Endothelial cell of umbilical vein (primary cell): Measurements from ENCODE around the gene ZFAND2B. TPM values are rescaled to one million over a fixed set of nuclear protein-coding genes. Genes with fewer than 3 reads are reported as not detected.

ENCODE experiments used
- BruUV-seq: library from RNA; stranded (reverse); fragments of 400-500 nt; replicated peaks from 2 replicates; lab custom pipeline; 2021; lab: Mats Ljungman, UMichigan
- CTCF ChIA-PET: fragments of 300-600, 350-600 bp; sonication (Branson Sonifier 250); formaldehyde crosslinking; loops from one replicate; lab custom pipeline; 2021; ENCODE audit warnings: antibody characterized with exemption, inconsistent platforms; lab: Charles Lee
- POLR2A ChIA-PET: fragments of 300-600, 350-600 bp; sonication (Branson Sonifier 250); formaldehyde crosslinking; loops from one replicate; lab custom pipeline; 2021; ENCODE audit warnings: antibody characterized with exemption, inconsistent platforms; lab: Charles Lee
- DNase-seq: peaks from one replicate; pipeline ENCODE4 v3.0.0-alpha.2; 2011; ENCODE audit warnings: low read depth, low spot score
- FAIRE-seq: peaks from 2 replicates; lab custom pipeline; 2011; peaks lifted over from hg19 to GRCh38; lab: Jason Lieb, UNC
- H2AFZ ChIP-seq: 2 replicates; pipeline ENCODE4 v1.6.0; 2012; ENCODE audit warnings: low read depth, low read length, control low read depth, inconsistent platforms
- H3K27ac ChIP-seq: 2 replicates; pipeline ENCODE4 v1.5.1; 2011; ENCODE audit warnings: low read depth, mild to moderate bottlenecking, control low read depth, low read length, moderate library complexity; ENCODE audit not compliant: insufficient read depth
- H3K27me3 ChIP-seq, 2 experiments: 2 replicates each; pipeline versions ENCODE4 v1.6.0 to v1.6.1; 2011; ENCODE audit warnings: low read length in 2 of 2, mixed read lengths in 1 of 2; ENCODE audit not compliant: control insufficient read depth in 2 of 2, insufficient read depth in 2 of 2
- H3K36me3 ChIP-seq, 2 experiments: 2 replicates in 1 of 2; 3 replicates in 1 of 2; pipeline ENCODE4 v1.5.1; 2011; ENCODE audit warnings: low read length in 2 of 2, mild to moderate bottlenecking in 1 of 2, moderate library complexity in 1 of 2; ENCODE audit not compliant: control insufficient read depth in 2 of 2, insufficient read depth in 2 of 2; ENCODE audit errors: extremely low read depth in 1 of 2
- H3K4me1 ChIP-seq: 3 replicates; pipeline ENCODE4 v1.5.1; 2011; ENCODE audit warnings: mild to moderate bottlenecking, low read length; ENCODE audit not compliant: control insufficient read depth, insufficient read depth; ENCODE audit errors: extremely low read depth
- H3K4me2 ChIP-seq: 2 replicates; pipeline ENCODE4 v1.6.1; 2011; ENCODE audit warnings: low read length, control low read depth, mixed read lengths; ENCODE audit not compliant: insufficient read depth
- H3K4me3 ChIP-seq, 3 experiments: fragments of 200-600 bp in 1 of 3; sonication (generic), shearing (Covaris generic) in 1 of 3; replicated peaks in 1 of 3; 2 replicates each; pipeline ENCODE4 v1.5.1; 2011 to 2016; ENCODE audit warnings: control low read depth in 3 of 3, low read length in 3 of 3, mild to moderate bottlenecking in 2 of 3, inconsistent platforms in 1 of 3, low read depth in 1 of 3, moderate library complexity in 1 of 3; ENCODE audit not compliant: insufficient read depth in 1 of 3
- H3K79me2 ChIP-seq: 2 replicates; pipeline ENCODE4 v1.6.0; 2012; ENCODE audit warnings: low read length, inconsistent platforms; ENCODE audit not compliant: control insufficient read depth, insufficient read depth
- H3K9ac ChIP-seq: replicated peaks from 2 replicates; pipeline ENCODE3; 2011; ENCODE audit warnings: low read length, control low read depth; ENCODE audit not compliant: insufficient read depth; ENCODE audit errors: extremely low read depth
- H3K9me1 ChIP-seq: replicated peaks from 3 replicates; pipeline ENCODE4 v1.6.0; 2011; ENCODE audit warnings: mild to moderate bottlenecking, low read length; ENCODE audit not compliant: control insufficient read depth, insufficient read depth; ENCODE audit errors: extremely low read depth
- H3K9me3 ChIP-seq: replicated peaks from 2 replicates; pipeline ENCODE4 v1.5.1; 2012; ENCODE audit warnings: low read length, inconsistent platforms; ENCODE audit not compliant: control insufficient read depth, insufficient read depth
- H4K20me1 ChIP-seq: replicated peaks from 2 replicates; pipeline ENCODE3; 2011; ENCODE audit warnings: mild to moderate bottlenecking, low read length; ENCODE audit not compliant: control insufficient read depth, insufficient read depth; ENCODE audit errors: extremely low read depth
- EZH2 ChIP-seq: IDR thresholded peaks from 2 replicates; pipeline ENCODE4 v1.6.1; 2012; ENCODE audit warnings: borderline replicate concordance, low read depth, mild to moderate bottlenecking, moderate library complexity, low read length, inconsistent platforms; ENCODE audit not compliant: severe bottlenecking
- FOS ChIP-seq: IDR thresholded peaks from 2 replicates; pipeline ENCODE4 v1.6.1; 2011; ENCODE audit warnings: mild to moderate bottlenecking, low read length, moderate library complexity, borderline replicate concordance; ENCODE audit not compliant: insufficient read depth
- GATA2 ChIP-seq: IDR thresholded peaks from 2 replicates; pipeline ENCODE4 v1.7.0; 2011; ENCODE audit warnings: low read depth, mild to moderate bottlenecking, moderate library complexity, mixed read lengths, low read length; ENCODE audit not compliant: insufficient read length, insufficient read depth
- JUN ChIP-seq: IDR thresholded peaks from 2 replicates; pipeline ENCODE4 v1.6.1; 2011; ENCODE audit warnings: borderline replicate concordance, low read depth; ENCODE audit not compliant: insufficient read length, insufficient read depth
- MYC ChIP-seq: IDR thresholded peaks from one replicate; pipeline ENCODE4 v1.6.1; 2011; ENCODE audit warnings: mild to moderate bottlenecking, low read depth, low read length
- POLR2A ChIP-seq: IDR thresholded peaks from 2 replicates; pipeline ENCODE4 v1.6.1; 2012; ENCODE audit warnings: low read depth, mild to moderate bottlenecking, control low read depth, low read length
- POLR2AphosphoS5 ChIP-seq: IDR thresholded peaks from 2 replicates; pipeline ENCODE4 v1.6.1; 2012; ENCODE audit warnings: low read depth, mild to moderate bottlenecking, control low read depth, low read length, moderate library complexity; ENCODE audit not compliant: insufficient read depth
- dilution Hi-C: fragments of 300-500 bp; cut with MboI; formaldehyde crosslinking; loops from one replicate; pipeline ENCODE4 v1.15.0; 2019; ENCODE audit warnings: low sequenced_read_pairs; ENCODE audit not compliant: extremely low pct_ligation_motif_present
- intact Hi-C: fragments of 100-400 bp; cut with micrococcal nuclease; formaldehyde crosslinking; loops from one replicate; pipeline ENCODE4 v1.10.0; 2022
- polyA plus RNA-seq, 4 experiments: library from polyadenylated mRNA; depleted of rRNA in 3 of 4; stranded (reverse) in 3 of 4; unstranded in 1 of 4; fragments of >200 nt; gene quantifications; 2 replicates each; pipeline versions ENCODE4 v1.2.1 to v1.2.3, GENCODE V29; 2011 to 2012; ENCODE audit warnings: missing spikeins in 1 of 4
- total RNA-seq: library from RNA; stranded (reverse); gene quantifications from 2 replicates; pipeline ENCODE4 v1.2.3, GENCODE V29; 2021
- TF ChIP-seq, protein P1 (sequence below), 2 donors: IDR thresholded peaks; 1 replicate in 1 of 2; 2 replicates in 1 of 2; pipeline ENCODE4 v1.5.1; 2011; ENCODE audit warnings: low read length in 2 of 2, mild to moderate bottlenecking in 2 of 2, moderate library complexity in 2 of 2, control low read depth in 1 of 2, inconsistent platforms in 1 of 2, low read depth in 1 of 2; ENCODE audit not compliant: insufficient read depth in 1 of 2; ENCODE audit errors: extremely low read depth in 1 of 2
- TF ChIP-seq, protein P2 (sequence below): IDR thresholded peaks from 2 replicates; pipeline ENCODE4 v1.6.1; 2011; ENCODE audit not compliant: insufficient read depth, insufficient read length

The ZFAND2B gene
- total and polyA plus RNA-seq, 2 donors (not counting 3 experiments of a cell fraction or from before 2014, with no cell fraction given), result 23.3 to 52.0 TPM

DNA sequence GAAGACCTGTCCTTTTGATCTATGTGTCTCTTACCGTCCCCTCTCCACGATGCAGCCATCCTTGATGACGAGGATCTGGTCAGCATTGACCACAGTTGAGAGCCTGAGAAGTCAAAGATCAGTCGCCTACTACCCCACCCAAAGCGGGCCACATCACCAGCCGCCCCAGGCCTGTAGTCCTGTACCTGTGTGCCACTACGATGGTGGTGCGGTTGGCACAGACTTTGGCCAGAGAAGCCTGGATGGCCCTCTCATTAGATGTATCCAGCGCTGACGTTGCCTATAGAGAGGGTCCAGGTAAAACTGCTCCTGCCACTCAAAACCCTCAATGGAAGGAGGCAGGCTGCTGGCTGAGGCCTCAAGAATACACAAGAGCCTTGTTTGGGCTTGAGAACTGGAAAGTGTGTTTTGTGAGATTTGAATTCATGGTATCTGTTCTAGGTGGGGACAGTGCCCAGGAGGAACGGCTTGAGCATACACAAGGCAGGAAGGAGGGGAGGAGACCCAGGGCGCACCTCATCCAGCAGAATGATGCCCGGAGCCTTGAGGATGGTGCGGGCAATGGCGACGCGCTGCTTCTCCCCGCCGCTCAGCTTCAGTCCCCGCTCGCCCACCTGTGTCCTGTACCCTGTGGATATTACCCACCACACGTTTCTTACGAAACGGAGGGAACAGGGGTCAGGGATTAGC is 3.8 kb downstream of the ZFAND2B start:
- TF ChIP-seq, protein P1, sequence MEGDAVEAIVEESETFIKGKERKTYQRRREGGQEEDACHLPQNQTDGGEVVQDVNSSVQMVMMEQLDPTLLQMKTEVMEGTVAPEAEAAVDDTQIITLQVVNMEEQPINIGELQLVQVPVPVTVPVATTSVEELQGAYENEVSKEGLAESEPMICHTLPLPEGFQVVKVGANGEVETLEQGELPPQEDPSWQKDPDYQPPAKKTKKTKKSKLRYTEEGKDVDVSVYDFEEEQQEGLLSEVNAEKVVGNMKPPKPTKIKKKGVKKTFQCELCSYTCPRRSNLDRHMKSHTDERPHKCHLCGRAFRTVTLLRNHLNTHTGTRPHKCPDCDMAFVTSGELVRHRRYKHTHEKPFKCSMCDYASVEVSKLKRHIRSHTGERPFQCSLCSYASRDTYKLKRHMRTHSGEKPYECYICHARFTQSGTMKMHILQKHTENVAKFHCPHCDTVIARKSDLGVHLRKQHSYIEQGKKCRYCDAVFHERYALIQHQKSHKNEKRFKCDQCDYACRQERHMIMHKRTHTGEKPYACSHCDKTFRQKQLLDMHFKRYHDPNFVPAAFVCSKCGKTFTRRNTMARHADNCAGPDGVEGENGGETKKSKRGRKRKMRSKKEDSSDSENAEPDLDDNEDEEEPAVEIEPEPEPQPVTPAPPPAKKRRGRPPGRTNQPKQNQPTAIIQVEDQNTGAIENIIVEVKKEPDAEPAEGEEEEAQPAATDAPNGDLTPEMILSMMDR (IDR thresholded peaks at IDR 0.05; ENCODE audit: extremely low read depth in 1 of 2, insufficient read depth in 1 of 2, low read depth in 1 of 2, low read length in 2 of 2), result no peak
- TF ChIP-seq POLR2A, result no peak
- H3K27ac ChIP-seq, result no peak overlapping the region
- POLR2A ChIA-PET, result no interaction called here
- no peak for FAIRE-seq
- peaks cover 3 to 13% of the 10 kb centered on the region in 2 experiments for H3K36me3 ChIP-seq
- no peaks in the 10 kb centered on the region for H3K27me3 ChIP-seq
- H3K4me3 ChIP-seq, result no peak overlapping the region
- no peaks in the 10 kb centered on the region for H4K20me1 ChIP-seq
- H3K9me1 ChIP-seq, result no peaks in the 10 kb centered on the region
- no peak overlapping the region for H3K4me2 ChIP-seq
- dilution Hi-C loops, result no loop called here
- no peak overlapping the region for H3K9ac ChIP-seq
- H3K4me1 ChIP-seq, result peaks cover 18% of the 10 kb centered on the region
- H2AFZ ChIP-seq, result no peak overlapping the region
- no peaks in the 10 kb centered on the region for H3K79me2 ChIP-seq
- DNase-seq, result no peak
- H3K9me3 ChIP-seq, result no peaks in the 10 kb centered on the region
- CTCF ChIA-PET, result interaction anchor here (1.1 kb wide), 1 partner anchor 14 kb away, joined by 3 read pairs; no protein-coding TSS in a partner anchor
- intact Hi-C loops, result no loop called here
- no TSS peak for BruUV-seq

DNA sequence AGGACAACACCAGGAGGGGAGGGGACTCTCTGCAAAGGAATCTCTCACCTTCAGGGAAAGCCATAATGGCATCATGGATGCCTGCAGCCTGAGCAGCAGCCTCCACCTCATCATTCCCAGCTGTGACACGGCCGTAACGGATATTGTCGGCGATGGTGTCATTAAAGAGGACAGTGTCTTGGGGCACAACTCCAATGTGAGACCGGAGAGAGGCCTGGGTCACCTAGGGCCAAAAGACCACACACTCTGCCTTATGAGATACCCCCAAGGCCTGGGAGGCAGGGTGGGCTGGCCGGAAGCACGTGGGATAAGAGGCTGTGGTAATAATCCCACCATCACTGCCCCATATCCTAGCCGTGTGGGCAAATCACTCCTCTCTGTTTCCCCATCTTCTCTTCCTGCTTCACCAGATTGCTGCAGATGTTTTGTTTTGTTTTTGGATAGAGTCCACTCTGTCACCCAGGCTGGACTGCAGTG is 4.3 kb downstream of the ZFAND2B start:
- no peak overlapping the region for H3K4me2 ChIP-seq
- POLR2A ChIA-PET, result interaction anchor here (0.5 kb wide), 1 partner anchor 31 kb away, joined by 5 read pairs; no protein-coding TSS in a partner anchor
- H3K27ac ChIP-seq, result no peak overlapping the region
- no peaks in the 10 kb centered on the region for H3K9me1 ChIP-seq
- dilution Hi-C loops, result no loop called here
- no peak for TF ChIP-seq EZH2
- no peak for TF ChIP-seq POLR2AphosphoS5
- TF ChIP-seq, protein P2, sequence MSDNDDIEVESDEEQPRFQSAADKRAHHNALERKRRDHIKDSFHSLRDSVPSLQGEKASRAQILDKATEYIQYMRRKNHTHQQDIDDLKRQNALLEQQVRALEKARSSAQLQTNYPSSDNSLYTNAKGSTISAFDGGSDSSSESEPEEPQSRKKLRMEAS, result no peak
- TF ChIP-seq, protein P1 (IDR thresholded peaks at IDR 0.05; ENCODE audit: extremely low read depth in 1 of 2, insufficient read depth in 1 of 2, low read depth in 1 of 2, low read length in 2 of 2), result no peak
- TF ChIP-seq JUN, result no peak
- no peak for TF ChIP-seq MYC
- no peak for TF ChIP-seq FOS
- no peak for TF ChIP-seq GATA2
- no peak for TF ChIP-seq POLR2A
- peaks cover 17% of the 10 kb centered on the region for H3K4me1 ChIP-seq
- intact Hi-C loops, result loop anchor here (1.0 kb wide), 3 partner anchors 35 to 51 kb away; partner anchors contain the start of genes CNPPD1 and NHEJ1
- no peaks in the 10 kb centered on the region for H3K27me3 ChIP-seq
- no peak for FAIRE-seq
- no peaks in the 10 kb centered on the region for H3K9me3 ChIP-seq
- no TSS peak for BruUV-seq
- no peak overlapping the region for H3K4me3 ChIP-seq
- DNase-seq, result no peak
- no peak overlapping the region for H3K9ac ChIP-seq
- no peaks in the 10 kb centered on the region for H4K20me1 ChIP-seq
- CTCF ChIA-PET, result interaction anchor here (0.7 to 1.4 kb wide), 9 partner anchors 13 to 420 kb away, joined by 3 to 28 read pairs (median 5); partner anchors contain the start of genes CNPPD1, GLB1L, NHEJ1 and STK16
- H2AFZ ChIP-seq, result no peak overlapping the region
- no peaks in the 10 kb centered on the region for H3K79me2 ChIP-seq
- H3K36me3 ChIP-seq, result peaks cover 3 to 13% of the 10 kb centered on the region in 2 experiments
